ENCODE data around the gene RIC3.

RIC3 gene

GRCh38 chr11:8100158-8100557 lies 68.7 kb downstream of the RIC3 start:
- ChIA-PET CTCF (interaction anchor here (1.3 to 22.7 kb wide), 29 partner anchors 10 to 1001 kb away, joined by 3 to 1552 read pairs (median 12); partner anchors contain the start of genes EIF3F and TUB), POLR2A (no interaction called here)
- TF ChIP-seq CTCF (IDR thresholded peaks at IDR 0.05; ENCODE audit: insufficient read depth, low read length, missing control alignments) = no peak
- no peak overlapping the region for H3K4me3 ChIP-seq (ENCODE audit: low read depth, low read length)
- no peak for DNase-seq (ENCODE audit: low read depth, low spot score)

- DNase-seq (ENCODE audit: low read depth, low spot score) = peak; percentile 46
- CTCF ChIA-PET = interaction anchor here (0.8 to 22.7 kb wide), 50 partner anchors 11 to 1001 kb away, joined by 3 to 1552 read pairs (median 8); partner anchors contain the start of genes EIF3F, LMO1 and TUB
- no peak overlapping the region for H3K4me3 ChIP-seq (ENCODE audit: low read depth, low read length)
- peak; percentile 88 for TF ChIP-seq CTCF (IDR thresholded peaks at IDR 0.05; ENCODE audit: insufficient read depth, low read length, missing control alignments)
- POLR2A ChIA-PET = interaction anchor here (1.2 to 2.6 kb wide), 4 partner anchors 18 to 96 kb away, joined by 3 to 16 read pairs (median 4); no protein-coding TSS in a partner anchor
These were observed 69.4 kb downstream of the RIC3 start for GRCh38 chr11:8099291-8099899.

GRCh38 chr11:8098879-8099278 lies 69.9 kb downstream of the RIC3 start:
- TF ChIP-seq CTCF (IDR thresholded peaks at IDR 0.05; ENCODE audit: insufficient read depth, low read length, missing control alignments) = no peak
- CTCF ChIA-PET = interaction anchor here (0.6 to 22.7 kb wide), 50 partner anchors 11 to 1001 kb away, joined by 3 to 1552 read pairs (median 8); partner anchors contain the start of genes EIF3F, LMO1 and TUB
- no peak for DNase-seq (ENCODE audit: low read depth, low spot score)
- POLR2A ChIA-PET = interaction anchor here (1.2 to 2.6 kb wide), 5 partner anchors 17 to 96 kb away, joined by 3 to 16 read pairs (median 4); no protein-coding TSS in a partner anchor
- H3K4me3 ChIP-seq (ENCODE audit: low read depth, low read length) = no peak overlapping the region

- ChIA-PET CTCF (interaction anchor here (0.6 to 22.7 kb wide), 37 partner anchors 12 to 1000 kb away, joined by 3 to 1552 read pairs (median 9); partner anchors contain the start of genes EIF3F, LMO1 and TUB), POLR2A (interaction anchor here (1.2 to 2.6 kb wide), 5 partner anchors 17 to 95 kb away, joined by 3 to 16 read pairs (median 4); no protein-coding TSS in a partner anchor)
These were observed 70.5 kb downstream of the RIC3 start for GRCh38 chr11:8098361-8098760.

GRCh38 chr11:8097926-8098325 lies 70.9 kb downstream of the RIC3 start:
- ChIA-PET POLR2A (interaction anchor here (1.2 to 2.6 kb wide), 3 partner anchors 16 to 92 kb away, joined by 3 to 16 read pairs (median 4); no protein-coding TSS in a partner anchor), CTCF (interaction anchor here (1.3 to 22.7 kb wide), 21 partner anchors 12 to 469 kb away, joined by 4 to 1552 read pairs (median 18); partner anchors contain the start of genes EIF3F and TUB)
- no peak for TF ChIP-seq CTCF (IDR thresholded peaks at IDR 0.05; ENCODE audit: insufficient read depth, low read length, missing control alignments)
- H3K4me3 ChIP-seq (ENCODE audit: low read depth, low read length) = no peak overlapping the region
- no peak for DNase-seq (ENCODE audit: low read depth, low spot score)

More at GRCh38 chr11:8098361-8098760, 70.5 kb downstream of the RIC3 start:
- H3K4me3 ChIP-seq (ENCODE audit: low read depth, low read length) = no peak overlapping the region
- DNase-seq (ENCODE audit: low read depth, low spot score) = peak; percentile 73
- no peak for TF ChIP-seq CTCF (IDR thresholded peaks at IDR 0.05; ENCODE audit: insufficient read depth, low read length, missing control alignments)

GRCh38 chr11:8097468-8097867 lies 71.4 kb downstream of the RIC3 start:
- TF ChIP-seq CTCF (IDR thresholded peaks at IDR 0.05; ENCODE audit: insufficient read depth, low read length, missing control alignments) = no peak
- H3K4me3 ChIP-seq (ENCODE audit: low read depth, low read length) = no peak overlapping the region
- CTCF ChIA-PET = interaction anchor here (1.3 to 22.7 kb wide), 14 partner anchors 12 to 469 kb away, joined by 5 to 1552 read pairs (median 35); partner anchors contain the start of genes EIF3F and TUB
- DNase-seq (ENCODE audit: low read depth, low spot score) = no peak
- POLR2A ChIA-PET = interaction anchor here (1.2 to 2.6 kb wide), 2 partner anchors 86 to 91 kb away, joined by 3 to 16 read pairs; no protein-coding TSS in a partner anchor
